ENCODE measurements around the gene BCR. TPM values are rescaled to one million over a fixed set of nuclear protein-coding genes. Genes with fewer than 3 reads are reported as not detected.
"Not testable (repeated sequence)": the region's sequence is repeated elsewhere in the genome, so short reads cannot be mapped to it uniquely, and the experiment has no call there.

BCR gene
- total RNA-seq, 1 donor from 2014 or later, result 118 TPM

- H3K36me3 ChIP-seq (ENCODE audit: control insufficient read depth, insufficient read depth, low read length), result no peaks in the 10 kb centered on the region
- TF ChIP-seq CTCF (IDR thresholded peaks at IDR 0.05; ENCODE audit: insufficient read depth, low read length, severe bottlenecking), result no peak
- no peak overlapping the region for H3K4me3 ChIP-seq (ENCODE audit: low read depth, low read length)
- H3K27me3 ChIP-seq (ENCODE audit: control insufficient read depth, insufficient read depth, low read length), result peaks cover 6% of the 10 kb centered on the region
- DNase-seq (ENCODE audit: low read depth) (no peak), FAIRE-seq (no peak)
Measured at GRCh38 chr22:23361676-23362075, 181.4 kb downstream of the BCR start.

GRCh38 chr22:23363683-23364082, 183.4 kb downstream of the BCR start:
- FAIRE-seq (no peak), DNase-seq (ENCODE audit: low read depth) (no peak)
- no peak for TF ChIP-seq CTCF (IDR thresholded peaks at IDR 0.05; ENCODE audit: insufficient read depth, low read length, severe bottlenecking)
- Histone ChIP-seq H3K27me3 (ENCODE audit: control insufficient read depth, insufficient read depth, low read length) (peaks cover 11% of the 10 kb centered on the region), H3K4me3 (ENCODE audit: low read depth, low read length) (no peak overlapping the region), H3K36me3 (ENCODE audit: control insufficient read depth, insufficient read depth, low read length) (no peaks in the 10 kb centered on the region)

GRCh38 chr22:23364389-23364788, 184.1 kb downstream of the BCR start:
- FAIRE-seq (no peak), DNase-seq (ENCODE audit: low read depth) (no peak)
- peaks cover 17% of the 10 kb centered on the region for H3K27me3 ChIP-seq (ENCODE audit: control insufficient read depth, insufficient read depth, low read length)
- no peak overlapping the region for H3K4me3 ChIP-seq (ENCODE audit: low read depth, low read length)
- H3K36me3 ChIP-seq (ENCODE audit: control insufficient read depth, insufficient read depth, low read length), result no peaks in the 10 kb centered on the region
- no peak for TF ChIP-seq CTCF (IDR thresholded peaks at IDR 0.05; ENCODE audit: insufficient read depth, low read length, severe bottlenecking)

DNA sequence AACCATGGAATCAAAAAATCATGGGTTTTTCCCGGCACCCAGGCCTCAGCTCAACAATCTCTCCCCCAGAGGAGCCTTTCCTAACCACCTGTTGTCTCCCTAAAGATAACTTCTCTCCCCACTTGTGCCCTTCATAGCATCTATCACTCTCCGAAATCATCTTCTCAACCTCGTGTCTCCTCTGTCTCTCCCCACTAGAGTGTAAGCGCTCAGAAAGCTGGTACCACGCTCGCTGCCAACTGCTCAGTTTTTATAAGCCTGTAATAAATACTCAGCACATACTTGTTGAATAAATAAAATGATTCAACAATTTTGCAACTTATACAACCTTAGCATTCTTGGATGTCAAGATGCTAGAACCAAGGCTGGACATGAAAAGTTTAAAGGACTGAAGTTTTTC, 185.2 kb downstream of the BCR start:
- FAIRE-seq (no peak), DNase-seq (ENCODE audit: low read depth) (no peak)
- Histone ChIP-seq H3K4me3 (ENCODE audit: low read depth, low read length) (no peak overlapping the region), H3K27me3 (ENCODE audit: control insufficient read depth, insufficient read depth, low read length) (peaks cover 15% of the 10 kb centered on the region), H3K36me3 (ENCODE audit: control insufficient read depth, insufficient read depth, low read length) (no peaks in the 10 kb centered on the region)
- no peak for TF ChIP-seq CTCF (IDR thresholded peaks at IDR 0.05; ENCODE audit: insufficient read depth, low read length, severe bottlenecking)

DNA sequence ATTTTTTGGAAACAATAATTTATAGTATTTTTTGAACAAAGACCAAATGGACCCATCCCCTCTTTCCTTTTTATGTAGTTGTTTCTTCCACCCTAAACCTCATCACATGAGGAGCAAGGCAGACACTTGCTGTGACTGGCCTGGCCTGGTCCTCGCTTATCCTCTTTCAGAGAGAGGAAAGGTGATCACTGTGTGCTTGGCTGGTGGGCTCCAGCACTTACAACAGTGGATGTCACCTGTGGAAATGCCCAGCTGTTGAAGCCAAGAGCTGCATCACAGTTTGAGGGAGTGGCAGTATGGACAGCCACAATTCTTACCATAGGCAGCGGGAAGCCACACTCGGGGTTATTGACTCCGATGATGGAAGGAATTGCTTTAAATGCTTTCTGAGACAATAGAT, 185.7 kb downstream of the BCR start:
- DNase-seq (ENCODE audit: low read depth) (no peak), FAIRE-seq (no peak)
- Histone ChIP-seq H3K4me3 (ENCODE audit: low read depth, low read length) (no peak overlapping the region), H3K36me3 (ENCODE audit: control insufficient read depth, insufficient read depth, low read length) (no peaks in the 10 kb centered on the region), H3K27me3 (ENCODE audit: control insufficient read depth, insufficient read depth, low read length) (peaks cover 15% of the 10 kb centered on the region)
- no peak for TF ChIP-seq CTCF (IDR thresholded peaks at IDR 0.05; ENCODE audit: insufficient read depth, low read length, severe bottlenecking)

GRCh38 chr22:23367196-23367595, 186.9 kb downstream of the BCR start:
- not testable (repeated sequence) for DNase-seq (ENCODE audit: low read depth); H3K36me3 ChIP-seq (ENCODE audit: control insufficient read depth, insufficient read depth, low read length); H3K4me3 ChIP-seq (ENCODE audit: low read depth, low read length); FAIRE-seq
- peaks cover 15% of the 10 kb centered on the region for H3K27me3 ChIP-seq (ENCODE audit: control insufficient read depth, insufficient read depth, low read length)

Other genes starting within 250 kb of the BCR start
- under 0.01 TPM in 2 replicates for gene GNAZ, start 110.0 kb upstream of the BCR start, total RNA-seq
- gene RSPH14, start 38.5 kb upstream of the BCR start, total RNA-seq, result not detected in 2 replicates
- gene RAB36, start 35.0 kb upstream of the BCR start, total RNA-seq, result 0.26 and 0.77 TPM in 2 replicates